Measurements from ENCODE around the gene RNF144B. TPM values are rescaled to one million over a fixed set of nuclear protein-coding genes. Genes with fewer than 3 reads are reported as not detected.

RNF144B gene
- total RNA-seq, 1 donor from 2014 or later = 14.1 TPM

- H3K36me3 ChIP-seq = no peaks in the 10 kb centered on the region
- no peaks in the 10 kb centered on the region for H3K9me3 ChIP-seq (replicated peaks)
- intact Hi-C loops (cut with micrococcal nuclease) = no loop called here
- H3K4me1 ChIP-seq = no peaks in the 10 kb centered on the region
- no peak for DNase-seq
- TF ChIP-seq CTCF (IDR thresholded peaks at IDR 0.05; ENCODE audit: borderline replicate concordance) = no peak
- H3K27me3 ChIP-seq (ENCODE audit: low read depth) = no peaks in the 10 kb centered on the region
- H3K27ac ChIP-seq (replicated peaks) = no peak overlapping the region
- no peak overlapping the region for H3K4me3 ChIP-seq
These were observed 102.2 kb downstream of the RNF144B start for GRCh38 chr6:18489335-18489734.

GRCh38 chr6:18491308-18492045 is 104.3 kb downstream of the RNF144B start:
- Histone ChIP-seq H3K4me1 (no peaks in the 10 kb centered on the region), H3K36me3 (no peaks in the 10 kb centered on the region), H3K4me3 (no peak overlapping the region), H3K9me3 (replicated peaks) (no peaks in the 10 kb centered on the region), H3K27ac (replicated peaks) (no peak overlapping the region), H3K27me3 (ENCODE audit: low read depth) (no peaks in the 10 kb centered on the region)
- no peak for DNase-seq
- intact Hi-C loops (cut with micrococcal nuclease) = no loop called here
- TF ChIP-seq CTCF (IDR thresholded peaks at IDR 0.05; ENCODE audit: borderline replicate concordance) = no peak

- intact Hi-C loops (cut with micrococcal nuclease) = no loop called here
- no peak for TF ChIP-seq CTCF (IDR thresholded peaks at IDR 0.05; ENCODE audit: borderline replicate concordance)
- H3K9me3 ChIP-seq (replicated peaks) = no peaks in the 10 kb centered on the region
These were observed 105.8 kb downstream of the RNF144B start for GRCh38 chr6:18492972-18493371.

GRCh38 chr6:18493382-18493891 is 106.3 kb downstream of the RNF144B start:
- Histone ChIP-seq H3K27me3 (ENCODE audit: low read depth) (no peaks in the 10 kb centered on the region), H3K9me3 (replicated peaks) (no peaks in the 10 kb centered on the region), H3K4me3 (no peak overlapping the region), H3K4me1 (no peaks in the 10 kb centered on the region), H3K36me3 (no peaks in the 10 kb centered on the region), H3K27ac (replicated peaks) (no peak overlapping the region)
- DNase-seq = no peak
- TF ChIP-seq CTCF (IDR thresholded peaks at IDR 0.05; ENCODE audit: borderline replicate concordance) = no peak
- intact Hi-C loops (cut with micrococcal nuclease) = no loop called here

More at GRCh38 chr6:18492972-18493371, 105.8 kb downstream of the RNF144B start:
- Histone ChIP-seq H3K27me3 (ENCODE audit: low read depth) (no peaks in the 10 kb centered on the region), H3K4me1 (no peaks in the 10 kb centered on the region), H3K4me3 (no peak overlapping the region), H3K27ac (replicated peaks) (no peak overlapping the region), H3K36me3 (no peaks in the 10 kb centered on the region)
- no peak for DNase-seq

GRCh38 chr6:18493925-18494324 is 106.8 kb downstream of the RNF144B start:
- intact Hi-C loops (cut with micrococcal nuclease) = no loop called here
- Histone ChIP-seq H3K27me3 (ENCODE audit: low read depth) (no peaks in the 10 kb centered on the region), H3K4me3 (no peak overlapping the region), H3K36me3 (no peaks in the 10 kb centered on the region), H3K27ac (replicated peaks) (no peak overlapping the region), H3K9me3 (replicated peaks) (no peaks in the 10 kb centered on the region), H3K4me1 (no peaks in the 10 kb centered on the region)
- TF ChIP-seq CTCF (IDR thresholded peaks at IDR 0.05; ENCODE audit: borderline replicate concordance) = no peak
- DNase-seq = no peak

All from left ventricle myocardium inferior (tissue), 1 donor.